GM23338 (cell line): ENCODE measurements around the gene NKD1.

ENCODE experiments used
- CTCF ChIP-seq, 2 experiments: fragments of 200-600 bp in 1 of 2; sonication (generic) in 1 of 2; conservative IDR thresholded peaks; 2 replicates each; pipeline versions ENCODE4 v1.5.1 to v1.6.1; 2016 to 2017; ENCODE audit warnings: antibody characterized with exemption in 2 of 2, low read depth in 2 of 2, mild to moderate bottlenecking in 2 of 2, moderate library complexity in 1 of 2
- REST ChIP-seq: IDR thresholded peaks from one replicate; pipeline ENCODE4 v1.6.1; 2018; ENCODE audit warnings: antibody characterized with exemption; ENCODE audit not compliant: unreplicated experiment

GRCh38 chr16:50530277-50531236 is 17.6 kb upstream of the NKD1 start:
- no peak for TF ChIP-seq CTCF (conservative IDR thresholded peaks at IDR 0.05; ENCODE audit: low read depth in 2 of 2)
- TF ChIP-seq REST: no peak
